ENCODE measurements around the gene GHR.

Gene GHR

GRCh38 chr5:42461507-42461906 lies 38.3 kb downstream of the GHR start:
- no peak overlapping the region for H3K4me3 ChIP-seq (ENCODE audit: low read depth, low read length)

GRCh38 chr5:42462083-42462482 lies 38.8 kb downstream of the GHR start:
- H3K4me3 ChIP-seq (ENCODE audit: low read depth, low read length) = no peak overlapping the region

- H3K4me3 ChIP-seq (ENCODE audit: low read depth, low read length) = no peak overlapping the region
Measured at GRCh38 chr5:42467572-42467971, 44.3 kb downstream of the GHR start.

DNA sequence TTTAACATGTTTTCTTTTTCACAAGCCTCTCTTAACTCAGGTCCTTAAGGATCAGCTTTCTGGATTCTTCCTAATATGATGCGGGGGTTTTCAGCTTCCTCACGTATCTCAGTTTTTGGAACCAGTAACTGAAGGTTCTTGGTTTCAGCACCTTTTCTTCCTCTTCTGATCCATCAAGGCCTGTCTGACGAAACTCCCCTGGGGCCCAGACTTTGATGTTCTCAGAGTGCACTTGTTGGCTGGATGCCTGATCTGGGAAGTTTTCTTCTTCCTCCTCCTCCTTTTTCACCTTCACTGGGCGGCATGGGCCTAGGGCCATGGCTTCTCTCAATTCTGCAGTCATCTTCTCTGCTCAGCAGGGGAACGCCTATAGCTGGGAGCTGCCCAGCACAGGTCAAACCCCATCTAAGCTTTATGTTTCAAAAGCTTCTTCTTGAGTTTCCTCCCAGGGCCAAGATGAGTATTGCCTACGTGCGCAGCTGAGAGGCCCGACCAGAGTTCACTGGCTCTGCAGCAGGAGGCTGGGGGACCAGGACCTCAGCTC lies 44.8 kb downstream of the GHR start:
- H3K4me3 ChIP-seq (ENCODE audit: low read depth, low read length) = no peak overlapping the region

DNA sequence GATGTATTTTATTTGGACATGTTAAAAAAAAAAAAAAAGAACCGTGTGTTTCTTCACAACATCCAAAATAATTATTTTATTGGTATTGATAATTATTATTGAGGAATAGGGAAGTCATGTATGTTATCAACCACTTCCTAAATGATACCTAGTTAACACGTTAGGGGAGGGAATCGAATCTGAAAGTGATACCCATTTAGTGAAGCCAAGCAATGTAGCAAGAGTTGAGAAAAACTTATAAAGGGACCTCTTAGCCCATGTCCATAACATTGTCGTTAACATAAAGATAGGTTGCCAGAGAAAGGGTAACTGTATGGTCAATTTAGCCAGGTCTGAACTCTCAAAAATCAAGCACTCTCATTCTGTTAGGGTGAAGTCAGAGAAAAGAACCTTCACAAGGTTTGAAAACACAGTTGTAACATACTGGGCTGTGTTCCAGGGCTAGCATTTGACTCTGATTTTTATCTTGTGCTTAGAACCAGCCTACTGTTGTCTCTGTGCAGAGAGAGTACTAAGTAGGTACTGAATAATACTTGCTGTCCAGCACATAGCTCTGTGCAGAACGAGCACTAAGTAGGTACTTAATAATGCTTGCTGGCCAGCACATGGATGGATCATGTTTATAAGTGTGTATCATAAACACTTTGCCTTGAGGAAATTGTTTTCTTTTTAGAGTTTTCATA lies 60.4 kb downstream of the GHR start:
- H3K4me3 ChIP-seq (ENCODE audit: low read depth, low read length) = no peak overlapping the region

GRCh38 chr5:42487077-42487476 lies 63.8 kb downstream of the GHR start:
- no peak overlapping the region for H3K4me3 ChIP-seq (ENCODE audit: low read depth, low read length)

- H3K4me3 ChIP-seq (ENCODE audit: low read depth, low read length) = no peak overlapping the region
Measured at GRCh38 chr5:42487821-42488220, 64.6 kb downstream of the GHR start.

DNA sequence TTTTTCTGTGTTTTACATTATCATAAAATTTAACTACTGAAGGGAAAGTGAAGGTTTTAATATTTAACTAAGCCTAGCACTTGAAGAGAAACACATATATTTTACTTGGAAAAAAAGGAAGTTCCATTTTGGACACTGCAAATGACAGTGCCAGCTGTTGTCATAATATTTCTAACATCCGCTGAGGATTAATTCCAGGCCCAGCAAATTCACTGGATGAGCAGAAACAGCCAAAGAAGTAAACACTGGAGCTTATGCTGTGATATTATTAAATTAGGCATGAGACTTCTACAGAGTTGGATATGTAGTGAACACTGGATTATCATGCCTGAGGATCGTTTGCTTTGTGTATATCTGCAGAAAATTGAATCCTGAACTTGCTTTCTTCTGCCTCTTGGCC lies 67.6 kb downstream of the GHR start:
- H3K4me3 ChIP-seq (ENCODE audit: low read depth, low read length) = no peak overlapping the region

DNA sequence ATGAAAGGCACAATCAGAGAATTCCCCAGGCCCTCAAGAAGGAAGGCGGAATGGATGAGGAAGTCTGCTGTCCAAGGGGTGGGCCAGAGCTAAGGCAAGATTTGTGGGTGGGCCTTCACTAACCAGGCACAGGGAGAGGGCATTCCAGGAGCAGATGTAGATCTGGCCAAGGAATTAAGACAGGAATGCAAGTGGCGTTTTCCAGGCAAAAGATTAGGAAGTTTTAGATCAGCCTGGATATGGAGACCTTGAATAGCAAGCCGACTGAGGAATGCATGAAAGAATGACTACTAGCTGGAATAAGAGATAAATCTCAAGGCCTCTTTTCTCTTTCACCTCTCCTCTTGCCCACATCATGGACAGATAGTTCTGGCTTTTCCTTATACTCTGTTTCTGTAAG lies 68.5 kb downstream of the GHR start:
- H3K4me3 ChIP-seq (ENCODE audit: low read depth, low read length) = no peak overlapping the region

- H3K4me3 ChIP-seq (ENCODE audit: low read depth, low read length) = no peak overlapping the region
Measured at GRCh38 chr5:42492974-42493373, 69.7 kb downstream of the GHR start.

- no peak overlapping the region for H3K4me3 ChIP-seq (ENCODE audit: low read depth, low read length)
Measured at GRCh38 chr5:42494414-42494813, 71.2 kb downstream of the GHR start.

DNA sequence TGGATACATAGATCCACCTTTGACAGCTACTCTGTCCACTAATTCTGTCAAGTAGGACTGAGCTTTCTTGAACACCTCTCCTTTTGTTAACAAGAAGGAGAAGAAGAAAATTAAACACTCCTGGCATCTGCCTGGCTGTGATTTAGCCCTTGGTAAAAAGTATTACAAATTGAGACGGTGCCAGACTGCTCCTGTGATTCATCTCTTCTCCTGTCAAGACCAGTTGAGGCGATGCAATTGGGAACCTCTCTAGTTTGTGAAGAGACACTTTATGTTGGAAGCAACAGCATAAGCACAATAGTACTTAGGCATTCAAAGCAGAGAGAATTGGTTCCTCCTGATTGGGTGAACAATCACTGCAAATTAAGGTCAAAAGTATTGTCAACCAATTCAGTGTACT lies 72.7 kb downstream of the GHR start:
- no peak overlapping the region for H3K4me3 ChIP-seq (ENCODE audit: low read depth, low read length)

DNA sequence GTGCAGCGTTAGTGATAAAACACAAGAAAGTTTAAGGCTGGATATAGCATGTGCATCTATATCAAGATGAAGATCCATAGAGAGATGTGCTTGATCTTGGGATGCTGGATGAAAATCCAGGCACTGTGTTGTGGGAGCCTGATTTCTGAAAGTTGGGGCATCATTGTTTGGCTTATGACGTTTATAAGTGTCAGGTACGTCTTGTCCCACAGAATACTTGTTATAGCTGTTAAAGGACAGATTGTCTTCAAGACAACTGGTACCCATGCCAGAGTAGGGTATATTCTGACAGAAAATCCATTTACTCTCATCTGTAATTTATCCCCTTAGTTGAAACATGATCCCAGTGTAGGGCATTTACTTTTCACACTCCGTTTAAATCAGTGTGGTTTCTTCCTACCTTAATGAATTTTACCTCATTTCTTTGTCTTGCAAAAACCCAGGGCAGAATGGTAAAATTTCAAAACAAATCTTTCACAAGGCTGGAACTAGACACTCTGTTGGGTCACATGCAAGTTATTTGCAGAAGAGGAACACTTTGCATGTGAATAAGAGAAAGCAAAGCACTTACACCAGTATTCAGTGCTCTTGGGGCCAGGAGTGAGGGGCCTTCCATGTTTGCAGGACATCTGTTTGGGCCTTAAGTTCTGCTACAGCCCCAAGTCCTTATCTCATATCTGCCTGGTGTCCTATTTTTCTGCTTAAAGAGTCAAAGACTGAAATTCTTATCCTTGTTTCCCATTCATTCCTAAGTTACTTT lies 73.3 kb downstream of the GHR start:
- H3K4me3 ChIP-seq (ENCODE audit: low read depth, low read length) = no peak overlapping the region

DNA sequence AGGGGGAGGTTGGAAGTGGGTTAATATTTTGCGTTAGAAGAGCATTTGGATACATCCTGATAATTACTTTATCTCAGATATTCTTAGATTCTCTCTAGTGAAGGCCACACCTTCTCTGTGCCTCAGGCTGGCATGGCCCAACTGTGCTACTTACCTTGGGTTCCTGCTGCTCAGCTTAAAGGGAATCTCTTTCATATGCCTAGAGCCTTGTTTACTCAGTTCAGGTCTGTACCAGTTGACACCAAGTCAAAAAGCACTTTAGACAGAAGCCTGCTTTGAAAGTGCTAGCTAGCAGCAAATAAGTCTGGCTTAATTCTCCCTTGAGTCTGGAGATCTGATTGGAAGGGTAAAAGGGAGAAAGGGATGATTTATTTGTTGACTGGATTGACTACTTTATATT lies 74.8 kb downstream of the GHR start:
- H3K4me3 ChIP-seq (ENCODE audit: low read depth, low read length) = no peak overlapping the region

DNA sequence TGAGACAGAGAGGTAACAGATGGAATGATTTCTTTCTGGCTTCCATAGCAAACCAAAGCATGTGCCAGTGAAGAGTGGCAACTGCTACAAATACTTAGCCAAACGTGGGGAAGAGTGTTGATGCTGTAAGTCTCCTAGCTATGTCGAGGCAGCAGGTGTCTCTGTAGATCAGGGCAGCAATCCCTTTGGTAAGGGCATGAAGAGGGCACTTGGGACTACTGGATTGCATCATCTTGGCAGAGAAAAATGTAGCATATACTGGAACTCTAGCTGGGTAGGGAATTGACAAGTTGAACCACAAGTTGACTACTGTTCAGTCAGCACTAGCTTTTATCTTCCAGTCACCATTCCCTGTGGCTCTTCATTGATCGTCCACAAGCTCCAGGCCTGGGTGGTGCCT lies 75.8 kb downstream of the GHR start:
- no peak overlapping the region for H3K4me3 ChIP-seq (ENCODE audit: low read depth, low read length)

DNA sequence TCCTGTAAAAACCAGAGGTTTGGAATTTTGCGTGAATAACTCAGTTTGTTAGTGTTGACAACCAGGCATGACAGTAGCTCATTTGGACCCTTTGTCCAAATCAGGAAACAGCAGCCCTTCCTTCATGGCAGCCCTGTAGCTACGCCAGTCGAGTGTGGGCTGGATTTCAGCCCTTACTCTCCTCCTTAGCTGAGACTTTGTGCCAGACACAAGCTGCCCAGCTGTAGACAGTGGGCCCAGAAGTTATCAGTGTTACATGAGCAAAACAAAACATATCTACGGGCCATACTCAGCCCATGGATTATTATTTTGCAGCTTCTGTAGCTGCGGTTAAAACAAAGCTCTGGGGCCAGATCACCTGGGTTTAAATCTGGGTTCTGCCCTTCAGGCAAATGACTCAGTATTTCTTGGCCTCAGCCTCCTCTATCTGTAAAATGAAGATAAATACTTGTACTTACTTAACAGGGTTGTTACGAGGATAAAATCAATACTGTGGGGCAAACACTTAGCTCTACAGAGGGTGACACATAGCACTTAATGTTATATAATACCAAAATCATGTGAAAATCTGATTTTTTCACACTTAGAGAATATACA lies 76.9 kb downstream of the GHR start:
- no peak overlapping the region for H3K4me3 ChIP-seq (ENCODE audit: low read depth, low read length)

GRCh38 chr5:42502613-42503470 lies 79.6 kb downstream of the GHR start:
- no peak overlapping the region for H3K4me3 ChIP-seq (ENCODE audit: low read depth, low read length)

GRCh38 chr5:42506662-42507061 lies 83.4 kb downstream of the GHR start:
- H3K4me3 ChIP-seq (ENCODE audit: low read depth, low read length) = no peak overlapping the region

GRCh38 chr5:42507451-42508097 lies 84.3 kb downstream of the GHR start:
- no peak overlapping the region for H3K4me3 ChIP-seq (ENCODE audit: low read depth, low read length)

DNA sequence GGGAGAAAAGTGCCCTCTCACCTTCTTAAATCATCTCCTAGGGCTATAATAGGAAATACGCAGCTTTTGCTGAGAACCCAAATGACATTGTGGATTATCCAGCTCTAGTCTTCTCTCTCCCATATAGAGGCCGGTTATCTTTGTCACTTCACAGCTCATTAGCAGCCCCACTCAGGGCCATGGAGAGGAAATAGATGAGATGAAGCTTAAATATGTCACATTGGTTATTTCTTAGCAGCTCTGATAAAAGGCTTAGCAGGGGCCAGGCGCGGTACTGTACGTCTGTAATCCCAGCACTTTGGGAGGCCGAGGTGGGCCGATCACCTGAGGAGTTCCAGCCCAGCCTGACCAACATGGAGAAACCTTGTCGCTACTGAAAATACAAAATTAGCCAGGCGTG lies 90.0 kb downstream of the GHR start:
- H3K4me3 ChIP-seq (ENCODE audit: low read depth, low read length) = no peak overlapping the region

DNA sequence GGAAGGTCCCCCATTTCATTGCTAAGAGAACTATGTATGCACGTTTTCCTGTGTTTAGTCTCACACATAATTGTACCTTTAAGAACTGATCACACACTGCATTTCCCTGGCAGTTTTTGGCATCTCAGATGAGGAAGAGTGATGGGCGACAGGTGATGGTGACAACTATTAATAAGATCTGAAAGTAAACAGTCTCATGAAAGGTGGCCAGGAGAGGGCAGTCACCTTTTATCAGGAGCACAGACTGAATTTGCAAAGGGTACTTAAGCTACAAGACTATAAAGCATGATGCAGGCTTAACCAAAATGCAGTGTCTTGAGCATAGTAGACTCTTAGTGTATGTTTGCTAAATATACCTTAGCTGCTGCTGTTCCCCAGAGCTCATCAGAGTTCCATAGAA lies 91.5 kb downstream of the GHR start:
- H3K4me3 ChIP-seq (ENCODE audit: low read depth, low read length) = no peak overlapping the region
